ENCODE data around the gene HNRNPC.
"Not testable (repeated sequence)": the region's sequence is repeated elsewhere in the genome, so short reads cannot be mapped to it uniquely, and the experiment has no call there.

The HNRNPC gene

DNA sequence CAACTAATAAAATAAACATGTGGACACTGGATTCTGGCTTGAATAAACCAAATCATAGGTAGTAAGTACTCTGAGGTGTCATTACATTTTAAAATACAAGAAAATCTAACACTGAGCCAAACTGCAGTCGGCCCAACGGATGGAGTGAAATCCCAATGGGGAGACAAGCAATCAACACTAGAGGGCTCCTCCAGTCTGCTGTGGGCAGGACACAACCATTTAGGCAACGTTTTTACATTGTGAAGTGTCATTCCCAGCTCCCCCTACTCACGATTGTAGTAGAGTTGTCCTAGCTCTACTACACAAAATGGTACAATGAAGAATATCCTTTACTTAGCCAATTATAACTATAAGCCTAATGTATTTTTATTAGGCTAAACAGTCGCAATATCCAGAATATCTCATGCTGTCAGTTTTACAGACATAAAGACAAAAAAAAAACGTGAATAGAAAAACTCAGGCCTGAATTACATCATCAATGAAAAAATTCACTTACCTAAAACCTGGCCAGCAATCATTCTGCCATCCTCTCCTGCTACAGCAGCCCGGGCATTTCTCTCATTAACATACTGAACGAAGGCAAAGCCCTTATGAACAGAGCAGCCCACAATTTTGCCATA is 35.7 kb downstream of the HNRNPC start:
- no peak overlapping the region for H3K27ac ChIP-seq (ENCODE audit: low read depth, low read length)

DNA sequence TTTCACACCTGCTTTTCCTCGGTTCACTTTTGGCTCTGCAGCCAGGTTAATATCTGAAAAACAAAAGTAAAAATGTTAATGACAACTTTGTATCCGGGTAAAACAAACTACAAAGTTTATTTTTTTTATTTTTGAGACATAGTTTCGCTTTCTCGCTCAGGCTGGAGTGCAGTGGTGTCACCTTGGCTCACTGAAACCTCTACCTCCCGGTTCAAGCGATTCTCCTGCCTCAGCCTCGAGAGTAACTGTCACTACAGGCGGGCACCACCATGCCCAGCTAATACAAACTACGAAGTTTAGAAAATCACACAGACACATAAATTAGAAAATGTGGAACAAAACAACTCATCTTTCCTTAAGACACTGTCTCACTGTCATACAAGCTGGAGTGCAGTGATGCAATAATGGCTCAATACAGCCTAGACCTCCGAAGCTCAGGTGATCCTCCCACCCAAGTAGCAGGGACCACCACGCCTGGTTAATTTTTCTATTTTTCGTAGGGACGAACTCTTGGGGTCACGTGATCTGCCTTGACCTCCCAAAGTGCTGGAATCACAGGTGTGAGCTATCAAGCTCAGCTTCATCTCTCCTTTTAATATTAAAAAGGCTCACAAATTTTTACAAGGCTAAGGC is 38.1 kb downstream of the HNRNPC start:
- H3K36me3 ChIP-seq (ENCODE audit: control insufficient read depth, insufficient read depth, low read length): peaks cover 22% of the 10 kb centered on the region
- no peaks in the 10 kb centered on the region for H3K4me1 ChIP-seq (ENCODE audit: control insufficient read depth, insufficient read depth, low read length)
- H3K27ac ChIP-seq (ENCODE audit: low read depth, low read length): no peak overlapping the region
- H3K27me3 ChIP-seq (ENCODE audit: control insufficient read depth, insufficient read depth, low read length): no peaks in the 10 kb centered on the region
- no peak overlapping the region for H3K4me3 ChIP-seq (ENCODE audit: low read length)
- H3K9ac ChIP-seq (ENCODE audit: low read length): no peak overlapping the region

More for the DNA sequence above, 35.7 kb downstream of the HNRNPC start:
- Histone ChIP-seq H3K27me3 (ENCODE audit: control insufficient read depth, insufficient read depth, low read length) (no peaks in the 10 kb centered on the region), H3K9ac (ENCODE audit: low read length) (no peak overlapping the region), H3K36me3 (ENCODE audit: control insufficient read depth, insufficient read depth, low read length) (peaks cover 16% of the 10 kb centered on the region), H3K4me1 (ENCODE audit: control insufficient read depth, insufficient read depth, low read length) (no peaks in the 10 kb centered on the region), H3K4me3 (ENCODE audit: low read length) (no peak overlapping the region)

DNA sequence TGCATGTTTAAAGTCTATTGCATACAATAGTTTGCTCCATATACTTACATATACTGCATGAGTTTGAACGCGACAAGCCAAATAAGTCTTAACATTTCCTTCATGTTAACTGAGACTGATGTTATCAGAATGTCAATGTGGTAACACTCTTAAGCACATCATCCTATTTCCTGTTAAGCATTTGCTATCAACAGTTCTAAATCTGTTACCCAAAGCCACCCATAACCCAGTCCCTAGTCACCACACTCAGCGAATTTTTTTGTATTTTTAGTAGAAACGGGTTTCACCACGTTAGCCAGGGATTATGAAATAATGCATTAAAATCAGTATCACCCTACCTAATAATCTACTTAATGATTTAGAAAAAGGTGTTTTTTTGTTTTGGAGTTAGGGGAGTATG is 39.4 kb downstream of the HNRNPC start:
- Histone ChIP-seq H3K4me3 (ENCODE audit: low read length) (no peak overlapping the region), H3K27ac (ENCODE audit: low read depth, low read length) (no peak overlapping the region), H3K27me3 (ENCODE audit: control insufficient read depth, insufficient read depth, low read length) (no peaks in the 10 kb centered on the region), H3K9ac (ENCODE audit: low read length) (no peak overlapping the region), H3K4me1 (ENCODE audit: control insufficient read depth, insufficient read depth, low read length) (no peaks in the 10 kb centered on the region), H3K36me3 (ENCODE audit: control insufficient read depth, insufficient read depth, low read length) (peaks cover 22% of the 10 kb centered on the region)

GRCh38 chr14:21227981-21228380 is 41.3 kb downstream of the HNRNPC start:
- Histone ChIP-seq H3K4me3 (ENCODE audit: low read length) (no peak overlapping the region), H3K27ac (ENCODE audit: low read depth, low read length) (no peak overlapping the region), H3K27me3 (ENCODE audit: control insufficient read depth, insufficient read depth, low read length) (no peaks in the 10 kb centered on the region), H3K9ac (ENCODE audit: low read length) (no peak overlapping the region), H3K36me3 (ENCODE audit: control insufficient read depth, insufficient read depth, low read length) (peaks cover 22% of the 10 kb centered on the region), H3K4me1 (ENCODE audit: control insufficient read depth, insufficient read depth, low read length) (peaks cover 2% of the 10 kb centered on the region)

- no peak overlapping the region for H3K27ac ChIP-seq (ENCODE audit: low read depth, low read length)
- H3K36me3 ChIP-seq (ENCODE audit: control insufficient read depth, insufficient read depth, low read length): peaks cover 19% of the 10 kb centered on the region
- H3K4me3 ChIP-seq (ENCODE audit: low read length): no peak overlapping the region
- H3K27me3 ChIP-seq (ENCODE audit: control insufficient read depth, insufficient read depth, low read length): no peaks in the 10 kb centered on the region
- peaks cover 2% of the 10 kb centered on the region for H3K4me1 ChIP-seq (ENCODE audit: control insufficient read depth, insufficient read depth, low read length)
- H3K9ac ChIP-seq (ENCODE audit: low read length): no peak overlapping the region
Observed at GRCh38 chr14:21227150-21227549, 42.1 kb downstream of the HNRNPC start.

- Histone ChIP-seq H3K9ac (ENCODE audit: low read length) (no peak overlapping the region), H3K36me3 (ENCODE audit: control insufficient read depth, insufficient read depth, low read length) (peaks cover 18% of the 10 kb centered on the region), H3K4me3 (ENCODE audit: low read length) (no peak overlapping the region), H3K27me3 (ENCODE audit: control insufficient read depth, insufficient read depth, low read length) (no peaks in the 10 kb centered on the region), H3K27ac (ENCODE audit: low read depth, low read length) (no peak overlapping the region), H3K4me1 (ENCODE audit: control insufficient read depth, insufficient read depth, low read length) (peaks cover 2% of the 10 kb centered on the region)
Observed at GRCh38 chr14:21226467-21226866, 42.8 kb downstream of the HNRNPC start.

DNA sequence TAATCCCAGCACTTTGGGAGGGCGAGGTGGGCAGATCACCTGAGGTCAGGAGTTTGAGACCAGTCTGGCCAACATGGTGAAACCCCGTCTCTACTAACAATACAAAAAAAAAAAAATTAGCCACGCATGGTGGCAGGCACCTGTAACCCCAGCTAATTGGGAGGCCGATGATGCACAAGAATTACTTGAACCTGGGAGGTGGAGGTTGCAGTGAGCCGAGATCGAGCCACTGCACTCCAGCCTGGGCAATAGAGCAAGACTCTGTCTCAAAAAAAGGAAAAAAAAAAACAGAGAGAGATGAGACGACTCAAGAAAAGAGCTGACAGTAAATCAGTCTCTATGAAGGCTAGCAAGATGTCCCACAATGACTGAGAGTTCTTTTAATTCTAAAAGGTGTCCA is 44.1 kb downstream of the HNRNPC start:
- not testable (repeated sequence) for H3K27me3 ChIP-seq (ENCODE audit: control insufficient read depth, insufficient read depth, low read length); H3K27ac ChIP-seq (ENCODE audit: low read depth, low read length); H3K4me1 ChIP-seq (ENCODE audit: control insufficient read depth, insufficient read depth, low read length); H3K9ac ChIP-seq (ENCODE audit: low read length); H3K4me3 ChIP-seq (ENCODE audit: low read length)
- H3K36me3 ChIP-seq (ENCODE audit: control insufficient read depth, insufficient read depth, low read length): peaks cover 12% of the 10 kb centered on the region

DNA sequence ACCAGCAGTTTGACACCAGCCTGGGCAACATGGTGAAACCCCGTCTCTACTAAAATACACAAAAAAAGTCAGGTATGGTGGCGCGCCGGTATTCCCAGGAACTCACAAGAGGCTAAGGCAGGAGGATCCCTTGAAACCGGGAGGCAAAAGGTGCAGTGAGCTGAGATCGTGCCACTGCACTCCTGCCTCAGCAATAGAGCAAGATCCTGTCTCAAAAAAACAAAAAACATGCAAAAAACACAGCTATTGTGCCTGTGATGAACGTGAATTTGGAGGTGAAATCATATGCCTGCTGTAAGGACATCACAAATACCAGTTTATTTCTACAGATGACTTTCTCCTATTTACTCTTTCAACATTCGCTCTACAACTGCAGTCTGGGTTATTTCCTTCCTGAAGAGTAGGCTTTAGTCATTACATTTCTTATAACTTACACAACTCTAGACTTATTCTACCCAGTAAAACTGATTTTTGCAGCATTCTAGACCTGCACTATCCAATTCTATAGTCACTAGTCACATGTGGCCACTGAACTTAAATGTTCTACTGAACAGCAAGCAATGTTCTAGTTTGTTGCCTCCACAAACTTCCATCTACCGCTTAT is 48.3 kb downstream of the HNRNPC start:
- H3K9ac ChIP-seq (ENCODE audit: low read length): no peak overlapping the region
- H3K4me3 ChIP-seq (ENCODE audit: low read length): no peak overlapping the region
- H3K4me1 ChIP-seq (ENCODE audit: control insufficient read depth, insufficient read depth, low read length): peaks cover 2% of the 10 kb centered on the region
- H3K27ac ChIP-seq (ENCODE audit: low read depth, low read length): no peak overlapping the region
- no peaks in the 10 kb centered on the region for H3K36me3 ChIP-seq (ENCODE audit: control insufficient read depth, insufficient read depth, low read length)
- H3K27me3 ChIP-seq (ENCODE audit: control insufficient read depth, insufficient read depth, low read length): no peaks in the 10 kb centered on the region

DNA sequence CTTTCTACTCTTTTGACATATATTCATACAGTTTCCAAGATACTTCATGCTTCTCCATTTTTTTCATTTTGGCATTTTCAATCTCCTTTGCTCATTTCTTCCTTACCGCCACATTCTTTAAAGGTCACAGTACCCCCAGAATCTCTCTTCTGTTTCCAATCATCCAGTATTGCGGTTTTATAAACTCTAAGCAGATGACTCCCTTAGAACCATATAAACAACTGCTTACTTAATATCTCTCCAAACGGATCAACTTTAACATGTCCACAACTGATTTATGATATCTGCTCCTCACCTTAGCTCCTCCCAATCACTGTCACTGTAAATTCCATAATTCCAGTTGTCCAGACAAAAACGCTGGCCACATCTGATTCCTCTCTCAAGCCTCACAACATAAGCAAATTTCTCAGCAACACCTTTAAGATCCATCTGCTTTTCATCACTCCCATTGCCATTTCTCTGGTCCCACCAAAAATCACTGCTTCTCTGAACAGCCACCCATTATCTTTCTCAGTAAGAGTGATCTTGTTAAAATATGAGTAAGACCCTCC is 49.6 kb downstream of the HNRNPC start:
- H3K4me1 ChIP-seq (ENCODE audit: control insufficient read depth, insufficient read depth, low read length): peaks cover 2% of the 10 kb centered on the region
- H3K27ac ChIP-seq (ENCODE audit: low read depth, low read length): no peak overlapping the region

DNA sequence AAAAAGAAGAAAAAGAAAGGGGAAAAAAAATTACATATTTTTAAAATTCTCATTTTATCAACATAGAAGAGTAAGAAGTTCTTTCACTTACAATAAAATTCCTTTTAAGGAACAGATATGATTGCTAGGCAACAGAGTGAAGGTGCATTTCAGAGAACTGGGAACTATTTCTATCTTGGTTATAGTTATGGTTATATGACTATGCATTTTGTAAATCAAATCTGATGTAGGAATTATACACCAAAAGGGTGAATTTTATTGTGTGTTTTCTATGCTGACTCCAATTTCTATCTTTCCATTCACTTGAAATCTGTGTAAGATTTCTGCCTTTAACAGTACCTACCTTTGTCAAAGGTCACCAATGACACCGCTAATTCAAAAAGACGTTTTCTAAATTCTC is 50.1 kb downstream of the HNRNPC start:
- H3K4me3 ChIP-seq (ENCODE audit: low read length): no peak overlapping the region
- no peak overlapping the region for H3K27ac ChIP-seq (ENCODE audit: low read depth, low read length)
- no peaks in the 10 kb centered on the region for H3K4me1 ChIP-seq (ENCODE audit: control insufficient read depth, insufficient read depth, low read length)
- H3K27me3 ChIP-seq (ENCODE audit: control insufficient read depth, insufficient read depth, low read length): no peaks in the 10 kb centered on the region
- no peaks in the 10 kb centered on the region for H3K36me3 ChIP-seq (ENCODE audit: control insufficient read depth, insufficient read depth, low read length)
- no peak overlapping the region for H3K9ac ChIP-seq (ENCODE audit: low read length)

More for the DNA sequence above, 49.6 kb downstream of the HNRNPC start:
- Histone ChIP-seq H3K27me3 (ENCODE audit: control insufficient read depth, insufficient read depth, low read length) (no peaks in the 10 kb centered on the region), H3K4me3 (ENCODE audit: low read length) (no peak overlapping the region), H3K36me3 (ENCODE audit: control insufficient read depth, insufficient read depth, low read length) (no peaks in the 10 kb centered on the region), H3K9ac (ENCODE audit: low read length) (no peak overlapping the region)

DNA sequence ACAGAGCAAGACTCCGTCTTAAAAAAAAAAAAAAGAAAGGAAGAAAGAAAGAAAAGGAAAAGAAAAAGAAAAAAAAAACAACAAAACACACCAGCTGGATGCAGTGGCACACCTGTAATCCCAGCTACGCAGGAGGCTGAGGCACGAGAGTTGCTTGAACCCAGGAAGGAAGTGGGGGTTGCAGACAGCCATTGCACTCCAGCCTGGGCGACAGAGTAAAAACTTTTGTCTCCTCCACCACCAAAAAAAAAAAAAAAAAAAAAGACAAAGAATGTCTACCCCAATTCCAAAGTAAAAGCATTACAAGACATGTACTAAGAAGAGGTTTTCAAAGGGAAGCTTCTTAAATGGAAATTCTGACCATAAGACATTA is 53.4 kb downstream of the HNRNPC start:
- Histone ChIP-seq H3K36me3 (ENCODE audit: control insufficient read depth, insufficient read depth, low read length) (peaks cover 14% of the 10 kb centered on the region), H3K4me1 (ENCODE audit: control insufficient read depth, insufficient read depth, low read length) (no peaks in the 10 kb centered on the region), H3K4me3 (ENCODE audit: low read length) (no peak overlapping the region), H3K9ac (ENCODE audit: low read length) (no peak overlapping the region), H3K27ac (ENCODE audit: low read depth, low read length) (no peak overlapping the region), H3K27me3 (ENCODE audit: control insufficient read depth, insufficient read depth, low read length) (no peaks in the 10 kb centered on the region)

- Histone ChIP-seq H3K4me1 (ENCODE audit: control insufficient read depth, insufficient read depth, low read length) (no peaks in the 10 kb centered on the region), H3K27ac (ENCODE audit: low read depth, low read length) (no peak overlapping the region), H3K27me3 (ENCODE audit: control insufficient read depth, insufficient read depth, low read length) (no peaks in the 10 kb centered on the region), H3K36me3 (ENCODE audit: control insufficient read depth, insufficient read depth, low read length) (peaks cover 14% of the 10 kb centered on the region), H3K9ac (ENCODE audit: low read length) (no peak overlapping the region), H3K4me3 (ENCODE audit: low read length) (no peak overlapping the region)
Observed at GRCh38 chr14:21215130-21215878, 53.9 kb downstream of the HNRNPC start.

Data from rectal smooth muscle tissue (tissue), 1 donor.